Stimulated activated naive CD8-positive, alpha-beta T cell treated with anti-CD3 and anti-CD28 coated beads, Interleukin-15, Interleukin-2, amounts not matched to agents 100 U/mL and 50 U/mL, for 24 hours (primary cell): ENCODE results near the gene MEMO1.
"Not testable (repeated sequence)": the region's sequence is repeated elsewhere in the genome, so short reads cannot be mapped to it uniquely, and the experiment has no call there.

Experiments used
- ATAC-seq: fragments of 150-1000 bp; cut with Tn5 transposase; one replicate; pipeline ENCODE4 v1.10.0; 2021
- DNase-seq: peaks from one replicate; pipeline ENCODE4 v3.0.0; 2021

Gene MEMO1

DNA sequence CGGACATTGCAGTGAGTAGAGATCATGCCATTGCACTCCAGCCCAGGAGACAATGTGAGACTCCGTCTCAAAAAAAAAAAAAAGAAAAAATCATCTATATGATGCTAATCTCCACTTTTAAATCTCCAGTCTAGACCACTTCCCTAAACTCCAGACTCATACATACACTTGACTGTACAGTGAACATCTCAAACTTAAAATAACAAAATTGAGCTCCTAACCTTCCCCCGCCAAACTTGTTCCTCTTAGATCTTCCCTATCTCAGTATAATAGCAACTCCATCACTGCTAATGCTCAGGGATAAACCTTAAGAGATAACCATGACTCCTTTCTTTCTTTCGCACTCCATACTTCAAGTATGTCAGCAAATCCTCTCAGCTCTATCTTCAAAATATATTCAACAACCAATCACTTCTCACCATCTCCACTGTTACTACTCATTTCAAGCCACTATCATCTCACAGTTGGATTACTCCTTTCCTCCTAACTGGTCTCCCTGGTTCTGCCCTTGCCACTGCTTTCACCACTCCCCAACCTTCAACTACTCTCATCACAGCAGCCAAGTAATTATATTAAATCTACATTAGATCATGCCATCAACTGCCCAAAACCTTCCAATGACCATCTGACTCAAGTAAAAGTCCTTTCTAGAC, 12.0 kb downstream of the MEMO1 start:
- ATAC-seq, result peak; percentile 48
- no peak for DNase-seq

GRCh38 chr2:31997653-31998052, 13.2 kb downstream of the MEMO1 start:
- DNase-seq (no peak), ATAC-seq (peak; percentile 41)

GRCh38 chr2:31996571-31997150, 14.1 kb downstream of the MEMO1 start:
- ATAC-seq (no peak), DNase-seq (no peak)

DNA sequence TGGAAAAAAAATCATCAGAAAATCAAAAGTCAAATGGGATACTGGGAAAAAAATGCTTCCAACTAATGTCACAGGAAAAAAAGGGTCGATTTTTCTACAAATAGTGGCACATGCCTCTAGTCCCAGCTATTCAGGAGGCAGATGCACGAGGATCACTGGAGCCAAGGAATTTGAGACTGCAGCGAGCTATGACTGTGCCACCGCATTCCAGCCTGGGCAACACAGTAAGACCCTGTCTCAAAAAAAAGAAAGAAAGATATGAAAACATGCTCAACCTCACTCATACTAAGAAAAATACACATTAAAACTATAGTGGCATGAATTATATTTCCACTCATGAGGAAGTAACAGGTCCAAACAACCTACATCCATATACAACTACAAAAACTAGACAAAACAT, 17.9 kb downstream of the MEMO1 start:
- no peak for ATAC-seq
- no peak for DNase-seq

DNA sequence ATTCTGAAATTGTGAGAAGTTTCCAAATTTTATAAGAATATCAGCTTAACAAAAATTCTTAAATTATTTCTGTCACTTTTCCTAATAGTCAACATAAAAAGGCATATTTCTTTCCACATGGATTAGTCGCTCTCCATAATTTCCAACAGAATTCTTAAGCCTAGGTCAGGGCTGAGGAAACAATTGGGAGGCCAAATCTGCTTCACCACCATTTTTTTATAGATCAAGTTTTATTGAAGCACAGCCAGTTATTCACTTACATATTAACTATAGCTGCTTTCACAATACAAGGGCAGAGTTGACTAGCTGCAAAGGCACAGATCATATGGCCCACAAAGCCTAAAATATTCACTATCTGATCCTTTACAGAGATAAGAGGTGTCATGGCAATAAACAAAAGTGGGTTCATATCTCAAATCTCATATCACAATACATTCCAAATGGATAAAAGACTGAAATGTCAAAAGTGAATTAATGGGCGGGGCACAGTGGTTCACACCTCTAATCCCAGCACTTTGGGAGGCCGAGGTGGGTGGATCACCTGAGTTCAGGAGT, 18.7 kb downstream of the MEMO1 start:
- DNase-seq (no peak), ATAC-seq (no peak)

- no peak for ATAC-seq
- no peak for DNase-seq
Measured at GRCh38 chr2:31989946-31990345, 20.9 kb downstream of the MEMO1 start.

DNA sequence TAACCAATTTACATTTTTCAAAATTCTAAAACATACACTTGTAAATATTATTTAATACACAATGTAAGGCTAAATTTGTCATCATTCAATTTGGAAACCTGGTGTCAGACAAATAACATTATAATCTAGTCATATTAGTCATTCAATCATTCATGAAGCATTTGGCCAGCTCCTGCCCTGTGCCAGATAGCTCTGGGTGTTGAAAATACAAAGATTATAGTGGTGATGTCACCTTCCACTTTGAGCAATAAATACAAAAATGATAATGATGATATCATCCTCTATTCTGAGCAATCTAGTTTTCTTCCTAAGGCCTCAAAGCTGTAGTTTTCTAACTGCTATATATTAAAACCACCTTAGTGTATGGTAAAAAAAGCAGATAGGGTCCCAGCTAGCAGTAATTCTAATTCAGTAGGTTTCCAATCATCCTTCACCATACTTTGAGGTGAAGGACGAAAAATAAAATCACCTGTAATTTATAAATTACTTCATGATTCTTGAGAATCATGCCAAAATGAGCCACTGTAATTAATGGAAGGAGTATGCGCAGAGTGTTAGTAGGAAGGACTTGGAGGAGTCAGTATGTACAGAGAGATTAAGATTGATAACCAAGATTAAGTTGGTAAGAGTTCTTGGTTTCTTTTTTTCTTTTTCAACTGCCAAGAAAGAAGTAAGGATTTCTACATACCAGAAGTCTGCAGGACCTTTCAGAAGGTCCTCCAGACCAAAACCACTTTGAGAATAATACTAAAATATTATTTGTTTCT, 23.2 kb downstream of the MEMO1 start:
- ATAC-seq (peak; percentile 57), DNase-seq (no peak)

- no peak for DNase-seq
- no peak for ATAC-seq
Measured at GRCh38 chr2:31986906-31987305, 23.9 kb downstream of the MEMO1 start.

GRCh38 chr2:31983762-31984467, 26.9 kb downstream of the MEMO1 start:
- ATAC-seq, result no peak
- DNase-seq, result no peak

GRCh38 chr2:31980674-31981356, 30.0 kb downstream of the MEMO1 start:
- ATAC-seq (peak; percentile 76), DNase-seq (no peak)

DNA sequence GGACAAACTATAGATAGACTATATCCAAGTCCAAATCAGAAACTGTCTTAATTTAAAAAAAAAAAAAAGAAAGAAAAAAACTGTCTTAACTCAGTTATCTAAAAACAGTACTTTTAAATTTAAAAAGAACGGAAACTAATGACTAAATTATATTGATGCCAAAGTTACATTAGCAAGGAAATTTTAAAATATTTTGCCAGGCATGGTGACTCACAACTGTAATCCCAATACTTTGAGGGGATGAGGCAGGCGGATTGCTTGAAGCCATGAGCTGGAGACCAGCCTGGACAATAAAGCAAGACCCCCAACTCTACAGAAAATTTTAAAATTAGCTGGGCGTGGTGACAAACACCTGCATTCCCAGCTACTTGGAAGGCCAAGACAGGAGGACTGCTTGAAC, 30.9 kb downstream of the MEMO1 start:
- ATAC-seq (no peak), DNase-seq (no peak)

DNA sequence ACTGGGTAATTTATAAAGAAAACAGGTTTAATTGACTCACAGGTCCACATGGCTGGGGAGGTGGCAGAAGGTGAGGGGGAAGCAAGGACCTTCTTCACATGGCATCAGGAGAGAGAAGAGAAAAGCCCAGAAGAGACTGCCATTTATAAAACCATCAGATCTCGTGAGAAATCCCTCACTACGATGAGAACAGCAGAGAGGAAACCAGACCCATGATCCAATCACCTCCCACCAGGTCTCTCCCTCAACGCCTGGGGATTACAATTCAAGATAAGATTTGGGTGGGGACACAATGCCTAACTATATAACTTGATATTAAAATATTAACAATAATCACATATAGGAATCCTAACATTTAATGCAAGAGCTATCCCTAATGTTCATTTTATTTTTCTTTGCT, 31.8 kb downstream of the MEMO1 start:
- DNase-seq (no peak), ATAC-seq (no peak)

DNA sequence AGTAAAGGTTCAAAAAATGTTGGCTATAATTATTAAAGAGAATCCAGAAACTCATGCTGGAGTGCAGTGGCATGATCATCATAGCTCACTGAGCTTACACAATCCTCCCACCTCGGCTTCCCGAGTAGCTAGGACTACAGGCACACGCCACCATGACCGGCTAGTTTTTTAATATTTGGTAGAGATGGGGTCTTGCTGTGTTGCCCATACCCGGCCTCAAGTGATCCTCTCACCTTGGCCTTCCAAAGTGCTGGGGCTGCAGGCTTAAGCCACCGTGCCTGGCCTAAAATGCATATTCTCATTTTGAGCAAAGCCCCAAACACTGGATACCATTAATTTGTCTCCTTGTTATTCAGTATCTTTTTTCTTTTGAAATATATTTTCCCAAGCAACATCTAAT, 32.4 kb downstream of the MEMO1 start:
- ATAC-seq (no peak), DNase-seq (no peak)

- DNase-seq (no peak), ATAC-seq (no peak)
Measured at GRCh38 chr2:31973665-31974064, 37.1 kb downstream of the MEMO1 start.

GRCh38 chr2:31972059-31972458, 38.7 kb downstream of the MEMO1 start:
- DNase-seq, result no peak
- no peak for ATAC-seq

DNA sequence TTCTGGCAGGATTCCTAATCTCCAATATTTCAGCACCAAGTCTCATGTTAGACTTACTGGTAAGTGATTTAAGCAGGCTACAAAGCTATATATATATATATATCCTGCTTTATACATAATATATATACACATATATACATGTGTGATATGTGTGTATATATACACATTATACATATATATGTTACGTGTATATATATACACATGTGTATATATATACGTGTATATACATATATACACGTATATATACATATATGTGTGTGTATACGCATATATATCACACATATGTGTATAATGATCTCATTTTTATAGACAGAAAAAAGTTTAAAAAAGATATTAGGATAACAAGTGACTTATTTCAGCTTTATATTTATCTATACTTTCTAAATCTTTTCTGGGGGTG, 41.6 kb downstream of the MEMO1 start:
- DNase-seq (no peak), ATAC-seq (no peak)

GRCh38 chr2:31967790-31968189, 43.0 kb downstream of the MEMO1 start:
- DNase-seq (no peak), ATAC-seq (no peak)

DNA sequence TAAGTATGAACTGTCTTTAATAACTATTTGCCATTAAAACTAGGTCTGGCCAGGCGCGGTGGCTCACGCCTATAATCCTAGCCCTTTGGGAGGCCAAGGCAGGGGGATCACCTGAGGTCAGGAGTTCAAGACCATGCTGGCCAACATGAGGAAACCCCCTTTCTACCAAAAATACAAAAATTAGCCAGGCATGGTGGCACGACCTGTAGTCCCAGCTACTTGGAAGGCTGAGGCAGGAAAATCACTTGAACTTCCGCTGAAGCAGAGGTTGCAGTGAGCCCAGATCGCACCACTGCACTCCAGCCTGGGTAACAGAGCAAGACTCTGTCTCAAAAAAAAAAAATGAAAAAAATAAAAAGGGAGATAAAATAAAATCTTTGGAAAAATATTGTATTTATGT, 44.4 kb downstream of the MEMO1 start:
- ATAC-seq, DNase-seq: not testable (repeated sequence)

- ATAC-seq, result no peak
- no peak for DNase-seq
Measured at GRCh38 chr2:31965094-31965493, 45.7 kb downstream of the MEMO1 start.

GRCh38 chr2:31962757-31963361, 47.9 kb downstream of the MEMO1 start:
- ATAC-seq, result no peak
- DNase-seq, result peak; percentile 22

- DNase-seq, result no peak
- peak; percentile 42 for ATAC-seq
Measured at GRCh38 chr2:31958140-31958717, 52.6 kb downstream of the MEMO1 start.
